Gastrocnemius medialis (tissue), 4 donors: Measurements from ENCODE around the gene PARD3B. TPM values are rescaled to one million over a fixed set of nuclear protein-coding genes. Genes with fewer than 3 reads are reported as not detected.

Source experiments
- ATAC-seq, 2 donors: fragments of 150-250 bp; one replicate each; pipeline ENCODE4 v1.9.1; 2016
- DNase-seq, 2 donors: peaks; one replicate each; pipeline ENCODE4 v3.0.0-alpha.2; 2019
- H3K27ac ChIP-seq, 4 donors: fragments of 200-600 bp; sonication (generic); 1 replicate in 1 of 4; 2 replicates in 3 of 4; pipeline ENCODE4 v1.5.1; 2016 to 2018; ENCODE audit warnings: mild to moderate bottlenecking in 2 of 4, moderate library complexity in 1 of 4
- H3K27me3 ChIP-seq, 3 donors: fragments of 200-600 bp; sonication (generic) in 2 of 3; 1 replicate in 1 of 3; 2 replicates in 2 of 3; pipeline versions ENCODE4 v1.5.1 to v1.6.0; 2016 to 2019; ENCODE audit warnings: mild to moderate bottlenecking in 1 of 3, moderate library complexity in 1 of 3
- H3K36me3 ChIP-seq, 2 donors: fragments of 200-600 bp; sonication (generic) in 1 of 2; one replicate each; pipeline ENCODE4 v1.5.1; 2017 to 2018
- H3K4me1 ChIP-seq, 2 donors: fragments of 200-600 bp; sonication (generic) in 1 of 2; one replicate each; pipeline ENCODE4 v1.5.1; 2016 to 2017; ENCODE audit warnings: mild to moderate bottlenecking in 2 of 2
- H3K4me3 ChIP-seq, 4 donors: fragments of 200-600 bp; sonication (generic) in 3 of 4; 1 replicate in 1 of 4; 2 replicates in 3 of 4; pipeline ENCODE4 v1.5.1; 2016 to 2019; ENCODE audit warnings: mild to moderate bottlenecking in 2 of 4
- H3K9me3 ChIP-seq, 3 donors: fragments of 200-600 bp; sonication (generic) in 2 of 3; 1 replicate in 1 of 3; 2 replicates in 2 of 3; pipeline ENCODE4 v1.5.1; 2016 to 2019
- CTCF ChIP-seq, 5 experiments: fragments of 450-650 bp in 3 of 5; fragments of 200-600 bp in 2 of 5; sonication (generic) in 2 of 5; IDR thresholded peaks in 4 of 5; conservative IDR thresholded peaks in 1 of 5; 1 replicate in 4 of 5; 2 replicates in 1 of 5; pipeline ENCODE4 v1.5.1; 2016 to 2019; ENCODE audit warnings: antibody characterized with exemption in 5 of 5, mild to moderate bottlenecking in 3 of 5, moderate library complexity in 3 of 5
- POLR2A ChIP-seq, 2 donors: fragments of 450-650 bp; IDR thresholded peaks; one replicate each; pipeline ENCODE4 v1.6.1; 2017; ENCODE audit warnings: antibody characterized with exemption in 2 of 2, mild to moderate bottlenecking in 2 of 2, moderate library complexity in 2 of 2
- in situ Hi-C, 4 donors: fragments of 200-750 bp; cut with MboI; loops; one replicate each; pipeline versions ENCODE4 v1.15.0 to v1.8.0; 2017; ENCODE audit warnings: low sequenced_read_pairs in 4 of 4
- intact Hi-C: fragments of 100-400 bp; cut with DNase I; formaldehyde crosslinking; loops from one replicate; pipeline ENCODE4 v1.15.1; 2023; ENCODE audit warnings: low total_unique reads
- total RNA-seq, 4 donors: library from RNA; depleted of rRNA; stranded (reverse); fragments of >200 nt; gene quantifications; one replicate each; pipeline versions ENCODE4 v1.1.0 to v1.2.3, GENCODE V29; 2016

PARD3B gene
- total RNA-seq, 4 donors from 2014 or later: 2.2 to 15.5 (median 4.6) TPM

- H3K4me3 ChIP-seq: no peak overlapping the region
- H3K27me3 ChIP-seq: no peaks in the 10 kb centered on the region
- in situ Hi-C loops: no loop called here
Measured at GRCh38 chr2:204571911-204572310, 26.6 kb downstream of the PARD3B start.

GRCh38 chr2:204573221-204573620 lies 27.9 kb downstream of the PARD3B start:
- in situ Hi-C loops: no loop called here

More at GRCh38 chr2:204571911-204572310, 26.6 kb downstream of the PARD3B start:
- TF ChIP-seq CTCF (IDR thresholded peaks at IDR 0.05 in 4 of 5, conservative IDR thresholded peaks at IDR 0.05 in 1 of 5) (no peak), POLR2A (IDR thresholded peaks at IDR 0.05) (no peak)
- peaks cover 4 to 7% of the 10 kb centered on the region in 2 donors for H3K4me1 ChIP-seq
- ATAC-seq (no peak), DNase-seq (no peak)
- intact Hi-C loops: no loop called here
- no peaks in the 10 kb centered on the region for H3K36me3 ChIP-seq
- no peaks in the 10 kb centered on the region for H3K9me3 ChIP-seq
- H3K27ac ChIP-seq: no peak overlapping the region

GRCh38 chr2:204574486-204574885 lies 29.2 kb downstream of the PARD3B start:
- in situ Hi-C loops: no loop called here
- intact Hi-C loops: no loop called here
- Histone ChIP-seq H3K4me3 (no peak overlapping the region), H3K27ac (no peak overlapping the region), H3K4me1 (peaks cover 4 to 7% of the 10 kb centered on the region in 2 donors), H3K9me3 (no peaks in the 10 kb centered on the region), H3K27me3 (no peaks in the 10 kb centered on the region), H3K36me3 (no peaks in the 10 kb centered on the region)
- TF ChIP-seq CTCF (IDR thresholded peaks at IDR 0.05 in 4 of 5, conservative IDR thresholded peaks at IDR 0.05 in 1 of 5): no peak
- ATAC-seq: no peak
- no peak for DNase-seq

More at GRCh38 chr2:204573221-204573620, 27.9 kb downstream of the PARD3B start:
- Histone ChIP-seq H3K36me3 (no peaks in the 10 kb centered on the region), H3K4me1 (peaks cover 4 to 7% of the 10 kb centered on the region in 2 donors), H3K27ac (no peak overlapping the region), H3K4me3 (no peak overlapping the region), H3K9me3 (no peaks in the 10 kb centered on the region), H3K27me3 (no peaks in the 10 kb centered on the region)
- intact Hi-C loops: no loop called here
- DNase-seq (no peak), ATAC-seq (no peak)
- TF ChIP-seq POLR2A (IDR thresholded peaks at IDR 0.05) (no peak), CTCF (IDR thresholded peaks at IDR 0.05 in 4 of 5, conservative IDR thresholded peaks at IDR 0.05 in 1 of 5) (no peak)

GRCh38 chr2:204575463-204575862 lies 30.2 kb downstream of the PARD3B start:
- in situ Hi-C loops (no loop called here), intact Hi-C loops (no loop called here)
- ATAC-seq: no peak
- TF ChIP-seq CTCF (IDR thresholded peaks at IDR 0.05 in 4 of 5, conservative IDR thresholded peaks at IDR 0.05 in 1 of 5) (no peak), POLR2A (IDR thresholded peaks at IDR 0.05) (no peak)
- H3K4me1 ChIP-seq: peaks cover 3 to 4% of the 10 kb centered on the region in 2 donors
- H3K27me3 ChIP-seq: no peaks in the 10 kb centered on the region
- H3K27ac ChIP-seq: no peak overlapping the region
- no peak for DNase-seq
- no peaks in the 10 kb centered on the region for H3K9me3 ChIP-seq
- H3K36me3 ChIP-seq: no peaks in the 10 kb centered on the region
- H3K4me3 ChIP-seq: no peak overlapping the region

GRCh38 chr2:204576362-204576979 lies 31.2 kb downstream of the PARD3B start:
- Histone ChIP-seq H3K9me3 (no peaks in the 10 kb centered on the region), H3K36me3 (no peaks in the 10 kb centered on the region), H3K27me3 (no peaks in the 10 kb centered on the region), H3K4me1 (peaks cover 0 to 3% of the 10 kb centered on the region in 2 donors), H3K27ac (no peak overlapping the region), H3K4me3 (no peak overlapping the region)
- intact Hi-C loops: no loop called here
- DNase-seq (no peak), ATAC-seq (no peak)
- TF ChIP-seq CTCF (IDR thresholded peaks at IDR 0.05 in 4 of 5, conservative IDR thresholded peaks at IDR 0.05 in 1 of 5): no peak
- in situ Hi-C loops: no loop called here
